ENCODE results near the gene UPP2. TPM values are rescaled to one million over a fixed set of nuclear protein-coding genes. Genes with fewer than 3 reads are reported as not detected.

Gene UPP2
- total and polyA plus RNA-seq, 2 of the 13 experiments (the other 11 are each of a cell fraction or from before 2014, with no cell fraction given): 0.07 to 0.28 TPM

GRCh38 chr2:158079672-158080071, 22.0 kb upstream of the UPP2 start (continued):
- TF ChIP-seq ZNF710 (CRISPR knock-in tag; IDR thresholded peaks at IDR 0.05; ENCODE audit: borderline replicate concordance) (peak; percentile 75; the same call in 1 of the 2 replicates), ZSCAN22 (CRISPR knock-in tag; IDR thresholded peaks at IDR 0.05) (no peak), ZSCAN5A (CRISPR knock-in tag; IDR thresholded peaks at IDR 0.05; ENCODE audit: borderline replicate concordance) (no peak), HOXA3 (CRISPR knock-in tag; IDR thresholded peaks at IDR 0.05) (peak; percentile 41; the same call in 1 of the 2 replicates), HDAC1 (CRISPR knock-in tag; IDR thresholded peaks at IDR 0.05) (peak; percentile 42), ELF3 (CRISPR knock-in tag; IDR thresholded peaks at IDR 0.05) (peak; percentile 89), IRF1 (CRISPR knock-in tag; IDR thresholded peaks at IDR 0.05; ENCODE audit: low read depth) (no peak), SOX5 (CRISPR knock-in tag; IDR thresholded peaks at IDR 0.05; ENCODE audit: borderline replicate concordance) (peak; percentile 97), TARDBP (CRISPR knock-in tag; IDR thresholded peaks at IDR 0.05) (peak; percentile 86), ZBTB34 (CRISPR knock-in tag; IDR thresholded peaks at IDR 0.05) (no peak), TCF12 (IDR thresholded peaks at IDR 0.05) (no peak), TCF12 (CRISPR knock-in tag; IDR thresholded peaks at IDR 0.05) (no peak), ZNF646 (CRISPR knock-in tag; IDR thresholded peaks at IDR 0.05) (0 out of 2 replicates have a peak, but pooled peaks have one; percentile 17), TBX3 (IDR thresholded peaks at IDR 0.05; ENCODE audit: borderline replicate concordance) (peak; percentile 44; the same call in 1 of the 2 replicates), ZBTB43 (CRISPR knock-in tag; conservative IDR thresholded peaks at IDR 0.05) (peak; percentile 91), ATF7-NPFF (CRISPR knock-in tag; IDR thresholded peaks at IDR 0.05; ENCODE audit: low read depth) (no peak)
